ENCODE data around the gene SH3BGRL2.

DNA sequence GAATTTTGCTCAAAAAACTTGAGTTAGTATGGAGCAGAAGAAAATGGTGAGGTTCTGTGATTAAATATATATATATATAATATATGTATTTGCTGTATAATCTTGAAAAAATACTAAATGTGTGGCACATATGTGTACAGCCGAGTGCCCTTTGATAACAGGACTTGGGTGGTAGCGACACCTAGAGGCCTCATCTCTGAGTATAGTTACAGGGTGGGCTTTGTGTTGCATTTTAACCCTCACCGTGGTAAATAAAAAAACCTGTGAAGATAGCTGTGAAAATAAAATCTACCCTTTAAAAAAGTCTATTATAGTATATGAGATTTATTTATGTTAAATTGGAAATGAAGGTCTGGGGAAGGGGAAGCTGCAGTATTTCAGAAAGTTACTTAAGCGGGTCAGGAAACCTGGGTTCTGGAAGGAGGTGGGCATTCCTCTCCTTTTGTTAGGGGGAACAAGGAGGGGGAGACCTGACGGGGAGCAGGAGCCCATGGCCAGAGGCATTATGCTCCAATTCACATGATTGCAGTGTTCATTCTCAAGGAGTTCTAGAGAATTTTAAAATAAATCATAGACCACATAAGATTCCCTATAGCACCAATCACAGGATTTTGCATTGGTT lies 82.7 kb downstream of the SH3BGRL2 start:
- peak; percentile 53 for TF ChIP-seq SMC3 (IDR thresholded peaks at IDR 0.05; ENCODE audit: low read depth, low read length)
- TF ChIP-seq POLR2A (IDR thresholded peaks at IDR 0.05; ENCODE audit: low read depth, low read length) = no peak
- TF ChIP-seq, protein P1, sequence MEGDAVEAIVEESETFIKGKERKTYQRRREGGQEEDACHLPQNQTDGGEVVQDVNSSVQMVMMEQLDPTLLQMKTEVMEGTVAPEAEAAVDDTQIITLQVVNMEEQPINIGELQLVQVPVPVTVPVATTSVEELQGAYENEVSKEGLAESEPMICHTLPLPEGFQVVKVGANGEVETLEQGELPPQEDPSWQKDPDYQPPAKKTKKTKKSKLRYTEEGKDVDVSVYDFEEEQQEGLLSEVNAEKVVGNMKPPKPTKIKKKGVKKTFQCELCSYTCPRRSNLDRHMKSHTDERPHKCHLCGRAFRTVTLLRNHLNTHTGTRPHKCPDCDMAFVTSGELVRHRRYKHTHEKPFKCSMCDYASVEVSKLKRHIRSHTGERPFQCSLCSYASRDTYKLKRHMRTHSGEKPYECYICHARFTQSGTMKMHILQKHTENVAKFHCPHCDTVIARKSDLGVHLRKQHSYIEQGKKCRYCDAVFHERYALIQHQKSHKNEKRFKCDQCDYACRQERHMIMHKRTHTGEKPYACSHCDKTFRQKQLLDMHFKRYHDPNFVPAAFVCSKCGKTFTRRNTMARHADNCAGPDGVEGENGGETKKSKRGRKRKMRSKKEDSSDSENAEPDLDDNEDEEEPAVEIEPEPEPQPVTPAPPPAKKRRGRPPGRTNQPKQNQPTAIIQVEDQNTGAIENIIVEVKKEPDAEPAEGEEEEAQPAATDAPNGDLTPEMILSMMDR (conservative IDR thresholded peaks at IDR 0.05; ENCODE audit: low read depth, low read length) = peak; percentile 65
- no peak for TF ChIP-seq RCOR1 (IDR thresholded peaks at IDR 0.05; ENCODE audit: insufficient replicate concordance, low read length)
- TF ChIP-seq, protein P2, sequence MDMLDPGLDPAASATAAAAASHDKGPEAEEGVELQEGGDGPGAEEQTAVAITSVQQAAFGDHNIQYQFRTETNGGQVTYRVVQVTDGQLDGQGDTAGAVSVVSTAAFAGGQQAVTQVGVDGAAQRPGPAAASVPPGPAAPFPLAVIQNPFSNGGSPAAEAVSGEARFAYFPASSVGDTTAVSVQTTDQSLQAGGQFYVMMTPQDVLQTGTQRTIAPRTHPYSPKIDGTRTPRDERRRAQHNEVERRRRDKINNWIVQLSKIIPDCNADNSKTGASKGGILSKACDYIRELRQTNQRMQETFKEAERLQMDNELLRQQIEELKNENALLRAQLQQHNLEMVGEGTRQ (IDR thresholded peaks at IDR 0.05; ENCODE audit: low read depth, low read length) = no peak
- TF ChIP-seq CEBPB (IDR thresholded peaks at IDR 0.05; ENCODE audit: low read depth, low read length) = no peak
- no peak for TF ChIP-seq MXI1 (IDR thresholded peaks at IDR 0.05; ENCODE audit: borderline replicate concordance, low read depth, low read length)
- no peak for TF ChIP-seq MAFK (IDR thresholded peaks at IDR 0.05; ENCODE audit: low read depth, low read length)

All from IMR-90 (cell line).